D721Med (cell line): ENCODE measurements around the gene FMO4.
"Not testable (repeated sequence)": the region's sequence is repeated elsewhere in the genome, so short reads cannot be mapped to it uniquely, and the experiment has no call there.

Experiments
- DNase-seq: peaks from one replicate; pipeline ENCODE4 v3.0.0; 2011; ENCODE audit warnings: low spot score; ENCODE audit not compliant: insufficient read length
- FAIRE-seq: peaks from 2 replicates; lab custom pipeline; 2011; peaks lifted over from hg19 to GRCh38; lab: Jason Lieb, UNC
- TF ChIP-seq, protein P1 (sequence below): IDR thresholded peaks from 2 replicates; pipeline ENCODE4 v1.5.1; 2012; ENCODE audit warnings: mild to moderate bottlenecking, control low read depth; ENCODE audit not compliant: insufficient read depth; ENCODE audit errors: missing control alignments

The FMO4 gene

DNA sequence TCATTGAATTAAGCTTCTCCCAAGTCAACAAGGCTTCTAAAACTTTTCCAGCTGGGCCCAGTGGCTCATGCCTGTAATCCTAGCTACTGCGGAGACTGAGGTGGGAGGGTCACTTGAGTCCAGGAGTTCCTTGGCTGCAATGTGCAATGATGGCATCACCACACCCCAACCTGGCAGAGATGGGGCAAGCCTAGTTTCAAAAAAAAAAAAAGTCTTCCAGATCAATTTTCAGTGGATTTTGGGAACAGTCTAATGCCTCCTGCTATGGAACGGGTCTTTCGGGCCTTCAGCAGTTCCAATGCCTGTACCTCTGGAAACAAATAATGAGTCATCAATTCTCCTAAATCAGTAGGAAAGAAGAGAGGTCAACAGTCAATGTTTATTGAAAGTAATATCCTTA, 38.0 kb downstream of the FMO4 start:
- no peak for DNase-seq
- TF ChIP-seq, protein P1, sequence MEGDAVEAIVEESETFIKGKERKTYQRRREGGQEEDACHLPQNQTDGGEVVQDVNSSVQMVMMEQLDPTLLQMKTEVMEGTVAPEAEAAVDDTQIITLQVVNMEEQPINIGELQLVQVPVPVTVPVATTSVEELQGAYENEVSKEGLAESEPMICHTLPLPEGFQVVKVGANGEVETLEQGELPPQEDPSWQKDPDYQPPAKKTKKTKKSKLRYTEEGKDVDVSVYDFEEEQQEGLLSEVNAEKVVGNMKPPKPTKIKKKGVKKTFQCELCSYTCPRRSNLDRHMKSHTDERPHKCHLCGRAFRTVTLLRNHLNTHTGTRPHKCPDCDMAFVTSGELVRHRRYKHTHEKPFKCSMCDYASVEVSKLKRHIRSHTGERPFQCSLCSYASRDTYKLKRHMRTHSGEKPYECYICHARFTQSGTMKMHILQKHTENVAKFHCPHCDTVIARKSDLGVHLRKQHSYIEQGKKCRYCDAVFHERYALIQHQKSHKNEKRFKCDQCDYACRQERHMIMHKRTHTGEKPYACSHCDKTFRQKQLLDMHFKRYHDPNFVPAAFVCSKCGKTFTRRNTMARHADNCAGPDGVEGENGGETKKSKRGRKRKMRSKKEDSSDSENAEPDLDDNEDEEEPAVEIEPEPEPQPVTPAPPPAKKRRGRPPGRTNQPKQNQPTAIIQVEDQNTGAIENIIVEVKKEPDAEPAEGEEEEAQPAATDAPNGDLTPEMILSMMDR: no peak
- no peak for FAIRE-seq

DNA sequence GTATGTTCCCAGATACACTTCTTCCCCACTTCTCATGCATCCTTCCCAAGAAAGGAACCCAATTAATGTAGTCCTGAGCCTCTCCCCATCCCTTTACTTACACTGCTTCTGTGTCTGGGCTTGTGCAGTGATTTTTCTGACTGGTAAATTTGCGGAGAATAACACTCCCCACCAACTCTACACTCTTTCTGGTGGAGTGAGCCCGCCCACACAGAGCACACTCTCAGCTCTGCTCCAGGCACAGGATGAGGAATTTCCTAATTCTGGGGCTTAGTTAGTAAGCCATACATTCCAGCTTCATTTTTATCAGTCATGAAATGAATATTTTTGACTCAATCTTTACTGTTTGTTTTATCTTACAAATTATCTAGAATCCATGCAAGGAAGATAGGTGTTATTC, 38.6 kb downstream of the FMO4 start:
- FAIRE-seq: no peak
- TF ChIP-seq, protein P1: no peak
- no peak for DNase-seq

DNA sequence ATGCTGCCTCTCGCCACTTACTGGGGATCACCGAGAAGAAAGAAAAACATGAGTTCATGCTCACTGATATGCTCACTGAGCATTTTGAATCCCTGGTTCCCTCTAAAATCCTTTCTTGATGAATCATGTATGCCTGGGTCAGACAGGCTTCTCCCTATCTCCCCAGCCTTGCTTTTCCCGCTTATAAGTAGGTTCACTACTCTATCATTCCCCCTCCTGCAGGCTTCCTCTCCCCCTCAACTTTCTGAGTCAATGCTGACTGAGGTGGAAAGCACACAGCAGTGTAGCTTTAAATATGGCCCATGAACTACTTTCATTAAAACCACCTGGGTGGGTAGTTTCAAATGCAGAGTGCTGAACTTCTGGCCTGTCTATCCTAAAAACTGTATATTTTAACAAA, 41.7 kb downstream of the FMO4 start:
- DNase-seq: no peak
- TF ChIP-seq, protein P1: no peak
- FAIRE-seq: no peak

DNA sequence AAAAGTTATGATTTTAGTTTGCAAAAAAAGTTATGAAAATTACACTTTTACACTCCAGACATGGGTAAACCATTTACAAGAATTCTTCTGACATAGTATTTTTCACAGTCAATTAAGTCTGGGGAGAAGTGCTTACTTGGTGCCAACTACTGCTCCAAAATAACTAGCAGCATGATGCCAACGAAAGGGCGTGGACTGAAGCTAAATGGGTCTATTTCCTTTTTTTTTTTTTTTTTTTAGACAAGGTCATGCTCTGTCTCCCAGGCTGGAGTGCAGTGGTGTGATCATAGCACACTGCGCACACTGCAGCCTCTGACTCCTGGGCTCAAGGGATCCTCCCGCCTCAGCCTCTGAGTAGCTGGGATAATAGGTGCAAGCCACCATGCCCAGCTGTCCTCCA, 43.2 kb downstream of the FMO4 start:
- TF ChIP-seq, protein P1: no peak
- no peak for DNase-seq
- no peak for FAIRE-seq

DNA sequence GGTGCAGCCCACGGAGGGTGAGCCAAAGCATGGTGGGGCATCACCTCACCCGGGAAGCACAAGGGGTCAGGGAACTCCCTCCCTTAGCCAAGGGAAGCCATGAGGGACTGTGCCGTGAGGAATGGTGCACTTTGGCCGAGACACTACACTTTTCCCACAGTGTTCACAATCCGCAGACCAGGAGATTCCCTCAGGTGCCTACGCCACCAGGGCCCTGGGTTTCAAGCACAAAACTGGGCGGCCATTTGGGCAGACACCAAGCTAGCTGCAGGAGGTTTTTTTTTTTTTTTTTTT, 45.3 kb downstream of the FMO4 start:
- DNase-seq, FAIRE-seq: not testable (repeated sequence)

DNA sequence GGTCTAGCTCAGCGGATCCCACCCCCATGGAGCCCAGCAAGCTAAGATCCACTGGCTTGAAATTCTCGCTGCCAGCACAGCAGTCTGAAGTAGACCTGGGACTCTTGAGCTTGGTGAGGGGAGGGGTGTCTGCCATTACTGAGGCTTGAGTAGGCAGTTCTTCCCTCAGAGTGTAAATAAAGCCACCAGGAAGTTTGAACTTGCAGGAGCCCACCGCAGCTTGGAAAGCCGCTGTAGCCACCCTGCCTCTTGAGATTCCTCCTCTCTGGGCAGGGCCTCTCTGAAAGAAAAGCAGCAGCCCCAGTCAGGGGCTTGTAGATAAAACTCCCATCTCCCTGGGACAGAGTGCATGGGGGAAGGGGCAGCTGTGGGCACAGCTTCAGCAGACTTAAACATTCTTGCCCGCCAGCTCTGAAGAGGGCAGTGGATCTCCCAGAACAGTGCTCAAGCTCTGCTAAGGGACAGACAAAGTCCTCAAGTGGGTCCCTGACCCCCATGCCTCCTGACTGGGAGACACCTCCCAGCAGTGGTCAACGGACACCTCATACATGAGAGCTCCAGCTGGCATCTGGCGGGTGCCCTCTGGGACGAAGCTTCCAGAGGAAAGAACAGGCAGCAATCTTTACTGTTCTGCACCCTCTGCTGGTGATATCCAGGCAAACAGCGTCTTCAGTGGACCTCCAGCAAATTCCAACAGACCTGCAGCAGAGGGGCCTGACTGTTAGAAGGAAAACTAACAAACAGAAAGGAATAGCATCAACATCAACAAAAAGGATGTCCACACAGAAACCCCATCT, 45.9 kb downstream of the FMO4 start:
- FAIRE-seq, DNase-seq: not testable (repeated sequence)

DNA sequence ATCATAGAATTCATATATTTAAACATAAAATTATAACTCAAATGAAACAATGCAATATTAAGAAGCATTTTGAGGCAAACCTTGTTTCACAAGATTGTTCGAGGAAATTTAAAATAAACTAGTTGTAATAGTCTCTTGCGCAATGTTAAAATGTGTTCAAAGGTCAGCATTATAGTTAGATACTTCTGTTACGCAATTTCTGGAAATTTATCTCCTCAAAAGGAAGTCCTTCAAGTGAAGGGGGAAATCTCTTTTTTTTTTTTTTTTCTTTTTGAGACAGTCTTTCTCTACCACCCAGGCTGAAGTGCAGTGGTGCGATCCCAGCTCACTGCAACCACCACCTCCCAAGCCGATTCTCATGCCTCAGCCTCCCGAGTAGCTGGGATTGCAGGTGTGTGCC, 52.1 kb downstream of the FMO4 start:
- DNase-seq (no peak), FAIRE-seq (no peak)
- TF ChIP-seq, protein P1: no peak

DNA sequence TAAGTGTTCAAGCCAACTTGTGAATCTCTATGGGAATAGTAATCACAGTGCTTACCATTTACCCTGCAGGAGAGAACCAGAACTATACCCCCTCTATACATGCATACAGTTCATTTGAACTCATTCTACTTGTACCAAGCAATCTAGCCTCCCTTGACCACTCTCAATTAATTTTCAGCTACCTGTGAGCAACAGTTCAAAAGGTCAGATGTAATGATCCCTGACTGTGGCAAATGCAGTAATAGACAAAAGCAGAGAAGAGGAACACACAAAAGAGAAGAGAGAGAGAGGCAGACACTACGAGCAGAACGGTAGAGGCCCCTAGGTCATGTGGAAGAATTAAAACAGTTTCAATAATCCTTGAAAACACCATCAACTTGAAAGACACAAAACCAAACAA, 52.8 kb downstream of the FMO4 start:
- FAIRE-seq (no peak), DNase-seq (no peak)
- TF ChIP-seq, protein P1: no peak
